ENCODE measurements around the gene CACNA1C.

CACNA1C gene

DNA sequence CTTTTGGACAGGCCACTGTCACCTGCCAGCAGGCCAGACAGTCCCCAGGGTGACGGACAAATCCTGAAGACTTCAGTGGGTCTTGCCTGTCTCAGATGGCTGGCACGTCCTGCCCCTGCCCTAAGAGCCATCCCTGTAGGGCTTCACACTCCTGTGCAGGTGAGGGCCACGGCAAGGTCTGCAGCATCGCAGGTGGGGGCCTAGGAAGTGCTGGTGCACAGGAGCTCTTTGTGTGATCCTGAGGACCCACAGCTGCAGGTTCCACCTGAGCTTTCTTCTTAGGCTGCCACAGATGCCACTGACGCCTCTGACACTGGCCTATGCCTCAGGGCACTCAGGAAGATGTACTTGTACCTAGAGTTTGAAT, 633.5 kb downstream of the CACNA1C start:
- Histone ChIP-seq H3K36me3 (ENCODE audit: insufficient read depth, low read length) (no peaks in the 10 kb centered on the region), H2AFZ (ENCODE audit: low read depth, low read length) (no peak overlapping the region), H3K79me2 (ENCODE audit: insufficient read depth, low read length) (no peaks in the 10 kb centered on the region), H3K27me3 (ENCODE audit: insufficient read depth, low read length, poor library complexity) (peaks cover 8% of the 10 kb centered on the region), H4K20me1 (ENCODE audit: insufficient read depth, low read length) (peaks cover 3% of the 10 kb centered on the region; the same call in 1 of the 2 replicates), H3K4me2 (ENCODE audit: insufficient read depth, low read length) (no peak overlapping the region), H3K9ac (ENCODE audit: low read depth, low read length) (no peak overlapping the region), H3K4me1 (ENCODE audit: insufficient read depth, low read length) (peaks cover 7% of the 10 kb centered on the region), H3K27ac (ENCODE audit: low read length) (no peak overlapping the region), H3K9me3 (ENCODE audit: insufficient read depth, low read length, severe bottlenecking) (no peaks in the 10 kb centered on the region), H3K4me3 (ENCODE audit: low read depth in 1 of 2, low read length in 2 of 2) (no peak overlapping the region)
- DNase-seq (no peak), ATAC-seq (ENCODE audit: insufficient read depth, low read depth) (no peak)
- TF ChIP-seq, protein P1, sequence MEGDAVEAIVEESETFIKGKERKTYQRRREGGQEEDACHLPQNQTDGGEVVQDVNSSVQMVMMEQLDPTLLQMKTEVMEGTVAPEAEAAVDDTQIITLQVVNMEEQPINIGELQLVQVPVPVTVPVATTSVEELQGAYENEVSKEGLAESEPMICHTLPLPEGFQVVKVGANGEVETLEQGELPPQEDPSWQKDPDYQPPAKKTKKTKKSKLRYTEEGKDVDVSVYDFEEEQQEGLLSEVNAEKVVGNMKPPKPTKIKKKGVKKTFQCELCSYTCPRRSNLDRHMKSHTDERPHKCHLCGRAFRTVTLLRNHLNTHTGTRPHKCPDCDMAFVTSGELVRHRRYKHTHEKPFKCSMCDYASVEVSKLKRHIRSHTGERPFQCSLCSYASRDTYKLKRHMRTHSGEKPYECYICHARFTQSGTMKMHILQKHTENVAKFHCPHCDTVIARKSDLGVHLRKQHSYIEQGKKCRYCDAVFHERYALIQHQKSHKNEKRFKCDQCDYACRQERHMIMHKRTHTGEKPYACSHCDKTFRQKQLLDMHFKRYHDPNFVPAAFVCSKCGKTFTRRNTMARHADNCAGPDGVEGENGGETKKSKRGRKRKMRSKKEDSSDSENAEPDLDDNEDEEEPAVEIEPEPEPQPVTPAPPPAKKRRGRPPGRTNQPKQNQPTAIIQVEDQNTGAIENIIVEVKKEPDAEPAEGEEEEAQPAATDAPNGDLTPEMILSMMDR (IDR thresholded peaks at IDR 0.05; ENCODE audit: borderline replicate concordance, extremely low read depth, low read length, poor library complexity, severe bottlenecking): no peak
- no peak for TF ChIP-seq EZH2 (IDR thresholded peaks at IDR 0.05; ENCODE audit: borderline replicate concordance, low read depth, low read length, severe bottlenecking)

DNA sequence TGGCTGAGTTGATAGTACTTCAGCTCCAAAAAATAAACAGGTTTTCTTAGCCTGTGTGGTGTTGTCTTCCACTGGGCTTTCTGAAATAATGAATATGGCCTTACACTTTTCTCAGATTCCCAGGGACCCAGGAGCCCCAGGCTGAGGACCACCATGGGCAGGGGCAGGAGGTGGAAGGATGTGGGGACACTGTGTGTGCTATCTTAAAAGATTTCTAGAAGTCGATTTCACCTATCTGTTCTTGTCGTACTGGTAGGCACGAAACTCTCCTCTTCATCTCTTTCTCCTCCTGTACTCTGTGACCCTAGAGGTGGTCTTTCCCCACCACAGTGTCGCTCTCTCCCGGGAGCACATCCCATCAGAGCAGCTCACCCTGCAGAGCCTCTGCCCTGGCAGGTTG, 634.3 kb downstream of the CACNA1C start:
- no peak for DNase-seq
- Histone ChIP-seq H3K27me3 (ENCODE audit: insufficient read depth, low read length, poor library complexity) (peaks cover 12% of the 10 kb centered on the region), H3K4me3 (ENCODE audit: low read depth in 1 of 2, low read length in 2 of 2) (no peak overlapping the region), H3K4me2 (ENCODE audit: insufficient read depth, low read length) (no peak overlapping the region), H3K36me3 (ENCODE audit: insufficient read depth, low read length) (no peaks in the 10 kb centered on the region), H3K4me1 (ENCODE audit: insufficient read depth, low read length) (peaks cover 15% of the 10 kb centered on the region), H4K20me1 (ENCODE audit: insufficient read depth, low read length) (peaks cover 3% of the 10 kb centered on the region; the same call in 1 of the 2 replicates), H3K27ac (ENCODE audit: low read length) (no peak overlapping the region), H2AFZ (ENCODE audit: low read depth, low read length) (no peak overlapping the region), H3K9me3 (ENCODE audit: insufficient read depth, low read length, severe bottlenecking) (no peaks in the 10 kb centered on the region), H3K9ac (ENCODE audit: low read depth, low read length) (no peak overlapping the region), H3K79me2 (ENCODE audit: insufficient read depth, low read length) (no peaks in the 10 kb centered on the region)
- TF ChIP-seq, protein P1 (IDR thresholded peaks at IDR 0.05; ENCODE audit: borderline replicate concordance, extremely low read depth, low read length, poor library complexity, severe bottlenecking): no peak
- TF ChIP-seq EZH2 (IDR thresholded peaks at IDR 0.05; ENCODE audit: borderline replicate concordance, low read depth, low read length, severe bottlenecking): no peak
- no peak for ATAC-seq (ENCODE audit: insufficient read depth, low read depth)

- Histone ChIP-seq H3K4me1 (ENCODE audit: insufficient read depth, low read length) (peaks cover 22% of the 10 kb centered on the region), H2AFZ (ENCODE audit: low read depth, low read length) (no peak overlapping the region), H3K9me3 (ENCODE audit: insufficient read depth, low read length, severe bottlenecking) (no peaks in the 10 kb centered on the region), H3K4me3 (ENCODE audit: low read depth in 1 of 2, low read length in 2 of 2) (no peak overlapping the region), H3K27me3 (ENCODE audit: insufficient read depth, low read length, poor library complexity) (peaks cover 16% of the 10 kb centered on the region), H3K36me3 (ENCODE audit: insufficient read depth, low read length) (no peaks in the 10 kb centered on the region), H4K20me1 (ENCODE audit: insufficient read depth, low read length) (peaks cover 3% of the 10 kb centered on the region; the same call in 1 of the 2 replicates), H3K79me2 (ENCODE audit: insufficient read depth, low read length) (no peaks in the 10 kb centered on the region), H3K9ac (ENCODE audit: low read depth, low read length) (no peak overlapping the region), H3K4me2 (ENCODE audit: insufficient read depth, low read length) (no peak overlapping the region), H3K27ac (ENCODE audit: low read length) (no peak overlapping the region)
- no peak for TF ChIP-seq EZH2 (IDR thresholded peaks at IDR 0.05; ENCODE audit: borderline replicate concordance, low read depth, low read length, severe bottlenecking)
- TF ChIP-seq, protein P1 (IDR thresholded peaks at IDR 0.05; ENCODE audit: borderline replicate concordance, extremely low read depth, low read length, poor library complexity, severe bottlenecking): no peak
- DNase-seq (no peak), ATAC-seq (ENCODE audit: insufficient read depth, low read depth) (no peak)
These were observed 634.9 kb downstream of the CACNA1C start for GRCh38 chr12:2687726-2688125.

Measured in DND-41 (cell line).